H1 (cell line): Measurements from ENCODE around the gene ZXDC. TPM values are rescaled to one million over a fixed set of nuclear protein-coding genes. Genes with fewer than 3 reads are reported as not detected.

Source experiments
- CBX5 ChIP-seq: fragments of 300-800, 300-1000 bp; sonication (generic); IDR thresholded peaks from 2 replicates; pipeline ENCODE4 v1.7.1; 2016; ENCODE audit warnings: antibody characterized with exemption, low read length, low read depth
- CEBPB ChIP-seq: IDR thresholded peaks from 2 replicates; pipeline ENCODE4 v1.6.1; 2012; ENCODE audit warnings: low read depth, low read length
- HDAC2 ChIP-seq, 2 experiments: fragments of 300-600 bp in 1 of 2; sonication (generic) in 1 of 2; IDR thresholded peaks; 2 replicates each; pipeline ENCODE4 v1.6.1; 2011 to 2012; ENCODE audit warnings: low read depth in 2 of 2, low read length in 2 of 2, mild to moderate bottlenecking in 2 of 2, moderate library complexity in 2 of 2, borderline replicate concordance in 1 of 2, inconsistent platforms in 1 of 2
- RXRA ChIP-seq: IDR thresholded peaks from 2 replicates; pipeline ENCODE4 v1.6.1; 2011; ENCODE audit warnings: low read depth, mild to moderate bottlenecking, low read length, moderate library complexity; ENCODE audit not compliant: insufficient read depth
- SP4 ChIP-seq: IDR thresholded peaks from 2 replicates; pipeline ENCODE4 v1.6.1; 2012; ENCODE audit warnings: low read length, inconsistent platforms
- TAF1 ChIP-seq: IDR thresholded peaks from 2 replicates; pipeline ENCODE4 v1.6.1; 2011; ENCODE audit warnings: mild to moderate bottlenecking, low read depth, low read length
- polyA plus RNA-seq, 7 experiments: library from polyadenylated mRNA; depleted of rRNA in 3 of 7; stranded (reverse) in 5 of 7; unstranded in 2 of 7; fragments of >200 nt in 5 of 7; fragments of 200-250 nt in 2 of 7; gene quantifications; 1 replicate in 5 of 7; 2 replicates in 1 of 7; 4 replicates in 1 of 7; pipeline versions ENCODE4 v1.2.1 to v1.2.3, GENCODE V29; 2011 to 2013; ENCODE audit warnings: missing spikeins in 2 of 7, mixed read lengths in 2 of 7
- total RNA-seq: library from RNA; stranded (reverse); fragmentation: NEBNext Ultra II Directional; extraction: Animal tissue kit (Norgen Biotek cat#: 25700); gene quantifications from 2 replicates; pipeline ENCODE4 v1.2.1, GENCODE V29; 2021
- TF ChIP-seq, protein P1 (sequence below): fragments of 300-600 bp; sonication (generic); IDR thresholded peaks from 2 replicates; pipeline ENCODE4 v1.7.1; 2012; ENCODE audit warnings: low read length, moderate library complexity, mild to moderate bottlenecking, inconsistent platforms; ENCODE audit not compliant: insufficient replicate concordance

The ZXDC gene
- total and polyA plus RNA-seq, 2 of the 8 experiments (the other 6 are each of a cell fraction or from before 2014, with no cell fraction given): 12.7 to 24.3 TPM

DNA sequence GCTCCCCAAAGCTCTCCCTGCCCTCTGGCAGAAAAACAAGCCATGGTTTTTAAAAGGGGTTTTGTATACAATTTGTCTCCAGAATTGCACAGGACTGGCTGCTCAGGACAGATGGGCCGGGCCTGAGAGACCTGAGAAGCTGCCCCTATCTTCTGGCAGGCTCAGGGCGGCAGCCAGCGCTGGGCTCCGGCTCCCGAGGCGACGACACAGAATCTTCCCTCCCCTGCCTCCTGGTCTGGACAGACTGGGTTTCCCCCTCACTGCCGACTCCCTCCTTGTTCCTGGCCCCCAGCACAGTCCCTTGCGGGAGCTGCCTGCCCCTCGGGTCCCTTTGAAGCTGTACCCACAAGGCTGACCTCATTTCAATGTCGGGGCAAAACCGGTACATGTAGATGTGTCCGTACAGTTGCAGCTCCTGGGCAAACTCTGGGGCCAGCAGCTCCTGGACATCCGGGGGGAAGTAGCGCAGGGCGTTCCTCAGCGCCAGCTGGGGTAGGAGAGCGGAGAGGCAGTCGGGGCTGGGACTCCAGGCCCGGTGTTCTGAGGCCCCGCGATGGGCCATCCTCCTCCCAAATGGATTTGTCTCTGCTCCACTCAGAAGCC, 34.7 kb upstream of the ZXDC start (continued):
- TF ChIP-seq, protein P1, sequence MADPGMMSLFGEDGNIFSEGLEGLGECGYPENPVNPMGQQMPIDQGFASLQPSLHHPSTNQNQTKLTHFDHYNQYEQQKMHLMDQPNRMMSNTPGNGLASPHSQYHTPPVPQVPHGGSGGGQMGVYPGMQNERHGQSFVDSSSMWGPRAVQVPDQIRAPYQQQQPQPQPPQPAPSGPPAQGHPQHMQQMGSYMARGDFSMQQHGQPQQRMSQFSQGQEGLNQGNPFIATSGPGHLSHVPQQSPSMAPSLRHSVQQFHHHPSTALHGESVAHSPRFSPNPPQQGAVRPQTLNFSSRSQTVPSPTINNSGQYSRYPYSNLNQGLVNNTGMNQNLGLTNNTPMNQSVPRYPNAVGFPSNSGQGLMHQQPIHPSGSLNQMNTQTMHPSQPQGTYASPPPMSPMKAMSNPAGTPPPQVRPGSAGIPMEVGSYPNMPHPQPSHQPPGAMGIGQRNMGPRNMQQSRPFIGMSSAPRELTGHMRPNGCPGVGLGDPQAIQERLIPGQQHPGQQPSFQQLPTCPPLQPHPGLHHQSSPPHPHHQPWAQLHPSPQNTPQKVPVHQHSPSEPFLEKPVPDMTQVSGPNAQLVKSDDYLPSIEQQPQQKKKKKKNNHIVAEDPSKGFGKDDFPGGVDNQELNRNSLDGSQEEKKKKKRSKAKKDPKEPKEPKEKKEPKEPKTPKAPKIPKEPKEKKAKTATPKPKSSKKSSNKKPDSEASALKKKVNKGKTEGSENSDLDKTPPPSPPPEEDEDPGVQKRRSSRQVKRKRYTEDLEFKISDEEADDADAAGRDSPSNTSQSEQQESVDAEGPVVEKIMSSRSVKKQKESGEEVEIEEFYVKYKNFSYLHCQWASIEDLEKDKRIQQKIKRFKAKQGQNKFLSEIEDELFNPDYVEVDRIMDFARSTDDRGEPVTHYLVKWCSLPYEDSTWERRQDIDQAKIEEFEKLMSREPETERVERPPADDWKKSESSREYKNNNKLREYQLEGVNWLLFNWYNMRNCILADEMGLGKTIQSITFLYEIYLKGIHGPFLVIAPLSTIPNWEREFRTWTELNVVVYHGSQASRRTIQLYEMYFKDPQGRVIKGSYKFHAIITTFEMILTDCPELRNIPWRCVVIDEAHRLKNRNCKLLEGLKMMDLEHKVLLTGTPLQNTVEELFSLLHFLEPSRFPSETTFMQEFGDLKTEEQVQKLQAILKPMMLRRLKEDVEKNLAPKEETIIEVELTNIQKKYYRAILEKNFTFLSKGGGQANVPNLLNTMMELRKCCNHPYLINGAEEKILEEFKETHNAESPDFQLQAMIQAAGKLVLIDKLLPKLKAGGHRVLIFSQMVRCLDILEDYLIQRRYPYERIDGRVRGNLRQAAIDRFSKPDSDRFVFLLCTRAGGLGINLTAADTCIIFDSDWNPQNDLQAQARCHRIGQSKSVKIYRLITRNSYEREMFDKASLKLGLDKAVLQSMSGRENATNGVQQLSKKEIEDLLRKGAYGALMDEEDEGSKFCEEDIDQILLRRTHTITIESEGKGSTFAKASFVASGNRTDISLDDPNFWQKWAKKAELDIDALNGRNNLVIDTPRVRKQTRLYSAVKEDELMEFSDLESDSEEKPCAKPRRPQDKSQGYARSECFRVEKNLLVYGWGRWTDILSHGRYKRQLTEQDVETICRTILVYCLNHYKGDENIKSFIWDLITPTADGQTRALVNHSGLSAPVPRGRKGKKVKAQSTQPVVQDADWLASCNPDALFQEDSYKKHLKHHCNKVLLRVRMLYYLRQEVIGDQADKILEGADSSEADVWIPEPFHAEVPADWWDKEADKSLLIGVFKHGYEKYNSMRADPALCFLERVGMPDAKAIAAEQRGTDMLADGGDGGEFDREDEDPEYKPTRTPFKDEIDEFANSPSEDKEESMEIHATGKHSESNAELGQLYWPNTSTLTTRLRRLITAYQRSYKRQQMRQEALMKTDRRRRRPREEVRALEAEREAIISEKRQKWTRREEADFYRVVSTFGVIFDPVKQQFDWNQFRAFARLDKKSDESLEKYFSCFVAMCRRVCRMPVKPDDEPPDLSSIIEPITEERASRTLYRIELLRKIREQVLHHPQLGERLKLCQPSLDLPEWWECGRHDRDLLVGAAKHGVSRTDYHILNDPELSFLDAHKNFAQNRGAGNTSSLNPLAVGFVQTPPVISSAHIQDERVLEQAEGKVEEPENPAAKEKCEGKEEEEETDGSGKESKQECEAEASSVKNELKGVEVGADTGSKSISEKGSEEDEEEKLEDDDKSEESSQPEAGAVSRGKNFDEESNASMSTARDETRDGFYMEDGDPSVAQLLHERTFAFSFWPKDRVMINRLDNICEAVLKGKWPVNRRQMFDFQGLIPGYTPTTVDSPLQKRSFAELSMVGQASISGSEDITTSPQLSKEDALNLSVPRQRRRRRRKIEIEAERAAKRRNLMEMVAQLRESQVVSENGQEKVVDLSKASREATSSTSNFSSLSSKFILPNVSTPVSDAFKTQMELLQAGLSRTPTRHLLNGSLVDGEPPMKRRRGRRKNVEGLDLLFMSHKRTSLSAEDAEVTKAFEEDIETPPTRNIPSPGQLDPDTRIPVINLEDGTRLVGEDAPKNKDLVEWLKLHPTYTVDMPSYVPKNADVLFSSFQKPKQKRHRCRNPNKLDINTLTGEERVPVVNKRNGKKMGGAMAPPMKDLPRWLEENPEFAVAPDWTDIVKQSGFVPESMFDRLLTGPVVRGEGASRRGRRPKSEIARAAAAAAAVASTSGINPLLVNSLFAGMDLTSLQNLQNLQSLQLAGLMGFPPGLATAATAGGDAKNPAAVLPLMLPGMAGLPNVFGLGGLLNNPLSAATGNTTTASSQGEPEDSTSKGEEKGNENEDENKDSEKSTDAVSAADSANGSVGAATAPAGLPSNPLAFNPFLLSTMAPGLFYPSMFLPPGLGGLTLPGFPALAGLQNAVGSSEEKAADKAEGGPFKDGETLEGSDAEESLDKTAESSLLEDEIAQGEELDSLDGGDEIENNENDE: no peak
- TF ChIP-seq SP4 (no peak), TAF1 (no peak), CEBPB (no peak), RXRA (no peak), CBX5 (no peak), HDAC2 (IDR thresholded peaks at IDR 0.05; ENCODE audit: borderline replicate concordance in 1 of 2, low read depth in 2 of 2, low read length in 2 of 2) (no peak)
- TF ChIP-seq, all 59 proteins: peak for 0
